HG03103 (cell line): ENCODE data around the gene AGK.

Source experiments
- ATAC-seq: cut with Tn5 transposase; IDR thresholded peaks from one replicate; pipeline ENCODE4 v1.9.1; 2021; ENCODE audit warnings: low read depth; ENCODE audit not compliant: unreplicated experiment

Gene AGK, protein sequence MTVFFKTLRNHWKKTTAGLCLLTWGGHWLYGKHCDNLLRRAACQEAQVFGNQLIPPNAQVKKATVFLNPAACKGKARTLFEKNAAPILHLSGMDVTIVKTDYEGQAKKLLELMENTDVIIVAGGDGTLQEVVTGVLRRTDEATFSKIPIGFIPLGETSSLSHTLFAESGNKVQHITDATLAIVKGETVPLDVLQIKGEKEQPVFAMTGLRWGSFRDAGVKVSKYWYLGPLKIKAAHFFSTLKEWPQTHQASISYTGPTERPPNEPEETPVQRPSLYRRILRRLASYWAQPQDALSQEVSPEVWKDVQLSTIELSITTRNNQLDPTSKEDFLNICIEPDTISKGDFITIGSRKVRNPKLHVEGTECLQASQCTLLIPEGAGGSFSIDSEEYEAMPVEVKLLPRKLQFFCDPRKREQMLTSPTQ

DNA sequence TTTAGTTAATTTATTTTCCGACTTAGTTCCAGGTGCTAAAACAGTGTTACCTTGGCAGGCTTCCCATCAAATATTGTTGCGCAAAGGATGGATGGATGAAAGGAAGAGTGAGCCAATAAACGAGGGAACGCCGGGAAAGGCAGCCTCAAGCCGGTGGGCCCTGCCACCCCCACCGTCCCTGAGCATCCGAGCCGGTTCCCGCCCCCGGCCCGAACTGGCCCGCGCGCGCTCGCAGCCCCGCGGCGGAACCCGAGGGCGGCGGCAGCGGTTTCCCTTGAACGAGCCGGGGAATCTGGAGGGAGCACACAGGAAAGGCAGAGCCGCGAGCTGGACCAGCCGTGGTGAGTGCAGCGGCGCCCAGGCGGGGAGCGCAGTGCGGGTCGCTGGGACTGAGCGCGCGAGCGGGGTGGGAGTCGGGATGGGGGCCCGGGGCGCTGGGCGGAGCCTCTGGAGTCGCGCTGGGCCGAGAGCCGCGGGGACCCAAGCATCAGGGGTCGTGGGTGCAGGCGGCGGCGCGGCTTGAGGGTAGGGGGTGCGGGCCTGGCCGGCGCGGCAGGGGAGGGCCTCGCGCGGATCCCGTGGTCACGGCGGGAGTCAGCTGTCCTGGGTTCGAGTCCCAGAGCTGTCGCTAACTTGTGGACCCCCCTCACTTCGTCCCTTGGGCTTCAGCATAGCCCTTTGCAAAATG is at the start of gene AGK:
AGK (plus strand) TSS at position 317 of the 688 bp plus-strand sequence. CDS start 4,057 bp downstream, outside the sequence.
- ATAC-seq = peak; percentile 77

DNA sequence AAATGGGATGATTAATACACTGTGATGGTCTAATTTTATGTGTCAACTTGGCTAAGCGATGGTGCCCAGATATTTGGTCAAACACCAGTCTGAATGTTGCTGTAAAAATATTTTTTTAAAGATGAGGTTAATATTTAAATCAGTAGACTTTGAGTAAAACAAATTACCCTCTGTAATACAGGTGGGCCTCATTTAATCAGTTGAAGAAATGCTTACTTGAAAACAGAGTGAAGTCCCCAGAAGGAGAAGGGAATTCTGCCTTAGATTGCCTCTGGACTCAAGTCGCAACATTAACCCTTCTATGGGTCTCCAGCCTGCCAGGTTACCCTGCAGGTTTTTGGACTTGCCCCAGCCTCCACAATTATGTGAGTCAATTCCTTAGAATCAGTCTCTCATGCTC is 49.8 kb upstream of the AGK start:
- no peak for ATAC-seq

DNA sequence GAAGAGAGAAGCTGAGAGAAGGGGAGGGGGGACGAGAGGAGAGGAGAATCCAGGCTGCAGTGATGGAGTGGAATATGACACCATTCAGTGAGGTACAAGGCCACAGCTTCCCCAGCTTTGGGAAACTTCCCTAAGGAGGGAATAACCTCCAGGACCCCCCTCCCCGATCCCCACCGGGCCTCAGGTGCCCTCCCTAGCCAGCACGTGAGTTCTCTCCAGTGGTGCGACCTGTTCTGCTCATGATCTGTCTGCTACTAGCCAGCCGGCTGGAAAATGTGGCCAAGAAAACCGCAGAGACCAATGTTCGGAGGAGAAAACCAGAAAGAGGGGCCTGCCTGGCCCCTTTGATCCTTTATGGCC is 39.9 kb upstream of the AGK start:
- no peak for ATAC-seq

DNA sequence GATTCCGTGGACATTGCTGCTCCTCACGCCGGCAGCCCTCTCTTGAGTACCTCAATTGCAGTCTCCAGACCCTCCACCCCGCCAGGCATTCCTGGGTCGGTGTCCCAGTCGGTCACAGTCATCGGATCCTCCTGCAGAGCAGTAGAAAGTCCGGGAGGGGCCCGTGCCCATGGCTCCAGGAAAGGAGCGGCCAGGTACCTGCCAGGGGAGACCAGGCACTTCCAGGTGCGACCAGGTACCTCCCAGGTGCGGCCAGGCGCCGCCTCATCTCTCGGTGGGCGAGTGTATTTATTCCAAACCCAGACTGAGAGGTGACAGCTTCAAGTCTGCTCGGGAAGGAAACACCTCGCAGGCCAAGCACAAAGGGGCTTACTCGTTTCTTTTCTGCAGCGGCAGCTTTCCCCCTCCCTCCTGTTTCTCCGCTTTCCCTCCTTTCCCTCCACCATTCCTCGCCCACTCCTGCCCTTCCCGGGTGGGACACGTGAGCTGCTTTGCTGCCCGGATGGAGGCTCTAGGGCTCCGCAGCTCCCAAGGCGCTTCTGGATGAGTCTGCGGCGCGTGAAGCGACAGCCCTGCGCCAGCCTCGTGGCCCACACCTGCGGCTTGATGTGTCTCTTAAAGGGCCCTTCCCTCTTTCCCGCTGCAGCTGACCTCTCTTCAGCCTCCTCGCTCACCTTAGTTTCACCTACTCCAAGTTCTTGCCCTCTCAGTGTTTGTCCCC is 39.4 kb upstream of the AGK start:
- no peak for ATAC-seq

DNA sequence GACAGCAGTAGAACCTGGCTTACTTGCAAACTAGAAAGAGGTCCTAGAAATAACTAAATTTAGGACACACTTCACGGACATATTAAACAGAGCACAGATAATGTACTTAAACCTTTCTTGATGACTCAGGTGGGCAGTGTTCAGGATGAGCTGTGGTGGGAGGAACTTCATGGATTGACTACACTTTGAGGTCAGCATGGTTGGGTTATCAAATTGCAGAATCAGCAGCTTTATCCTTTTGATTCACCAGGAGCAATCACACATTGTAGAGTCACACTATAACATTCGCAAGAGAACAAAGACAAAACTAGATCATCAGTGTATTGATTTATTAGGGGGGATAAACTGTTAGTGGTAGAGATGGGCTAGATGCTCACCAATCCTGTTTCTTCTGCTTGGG is 38.6 kb upstream of the AGK start:
- no peak for ATAC-seq

DNA sequence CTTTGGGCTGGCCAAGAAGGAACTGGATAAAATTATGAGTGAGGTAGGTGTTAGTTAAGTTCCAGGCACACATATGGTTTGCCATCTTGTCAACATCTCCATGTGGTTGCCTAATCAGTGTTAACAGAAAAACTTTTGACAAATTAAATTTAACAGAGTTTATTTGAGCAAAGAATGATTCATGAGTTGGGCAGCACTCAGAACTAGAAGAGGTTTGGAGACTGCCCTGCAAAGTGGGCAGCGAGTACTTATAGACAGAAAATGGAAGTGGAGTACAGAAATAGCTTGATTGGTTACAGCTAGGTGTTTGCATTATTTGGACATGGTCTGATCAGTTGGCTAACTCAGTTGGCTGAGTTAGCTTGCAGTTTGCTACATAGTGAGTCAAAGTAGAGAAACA is 37.5 kb upstream of the AGK start:
- no peak for ATAC-seq

DNA sequence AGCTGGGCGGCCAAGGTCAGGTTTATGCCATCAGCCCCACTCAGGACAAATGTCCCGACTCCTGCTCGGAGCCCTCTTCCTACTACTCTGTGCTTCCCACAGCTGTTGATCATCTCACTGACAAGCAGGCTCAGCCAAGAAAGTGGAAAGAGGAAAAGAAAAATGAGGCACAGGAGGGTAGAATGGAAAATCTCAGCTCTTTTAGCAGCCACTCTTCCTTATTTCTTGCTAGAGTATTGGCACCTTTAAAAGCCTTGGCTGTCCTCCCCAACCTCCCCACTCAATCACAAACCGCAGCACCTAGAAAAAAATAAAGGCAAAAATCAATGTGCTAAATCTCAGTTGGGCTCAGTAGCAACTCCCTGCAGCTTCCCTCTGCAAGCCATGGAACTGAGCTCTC is 35.3 kb upstream of the AGK start:
- no peak for ATAC-seq

DNA sequence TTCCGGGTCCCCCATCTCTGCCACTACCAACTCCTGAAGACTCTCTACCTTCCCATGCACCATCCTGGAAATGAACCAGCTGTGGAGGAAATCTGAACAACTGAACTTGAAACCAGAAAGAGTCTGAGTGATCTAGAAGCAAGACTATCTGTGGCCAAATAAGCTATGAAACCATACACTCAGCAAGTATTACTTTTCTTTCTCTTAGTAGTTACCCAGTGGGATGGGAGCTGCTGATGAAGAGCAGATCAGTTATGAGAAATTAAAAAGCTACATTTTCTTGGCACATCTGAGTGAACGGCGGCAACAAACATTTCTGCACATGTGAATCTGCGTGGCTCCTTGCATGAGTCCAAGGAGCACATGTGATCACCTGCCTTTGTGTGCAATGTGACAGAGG is 31.6 kb upstream of the AGK start:
- ATAC-seq = no peak

DNA sequence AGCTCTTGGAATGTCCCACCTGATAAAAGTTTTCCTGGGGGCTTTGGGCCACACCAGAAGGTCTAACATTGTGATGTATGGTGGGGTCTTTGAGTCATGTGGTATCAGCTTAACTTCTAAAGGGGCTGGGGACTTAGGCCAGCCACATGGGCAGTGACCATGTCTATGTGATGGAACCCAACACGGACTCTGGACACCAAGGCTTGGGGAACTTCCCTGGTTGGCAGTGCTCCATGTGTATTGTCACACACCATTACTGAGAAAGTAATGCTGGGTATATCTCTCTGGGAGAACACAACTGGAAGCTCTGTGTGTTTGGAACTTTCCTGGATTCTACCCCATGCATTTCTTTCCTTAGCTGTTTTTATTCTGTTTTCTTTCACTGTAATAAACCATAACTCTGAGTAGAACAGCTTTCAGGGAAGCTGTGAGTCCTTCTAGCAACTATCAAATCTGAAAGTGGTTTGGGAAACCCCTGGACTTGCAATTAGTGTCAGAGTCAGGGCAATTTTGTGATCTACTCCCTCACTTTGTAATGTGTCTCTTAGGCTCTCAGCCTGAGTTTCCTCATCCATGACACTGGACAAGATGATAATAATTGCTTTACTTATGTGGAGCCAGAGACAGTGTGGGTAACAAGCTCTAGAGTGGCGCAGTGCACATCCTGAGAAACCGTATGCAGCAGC is 28.4 kb upstream of the AGK start:
- ATAC-seq = no peak

DNA sequence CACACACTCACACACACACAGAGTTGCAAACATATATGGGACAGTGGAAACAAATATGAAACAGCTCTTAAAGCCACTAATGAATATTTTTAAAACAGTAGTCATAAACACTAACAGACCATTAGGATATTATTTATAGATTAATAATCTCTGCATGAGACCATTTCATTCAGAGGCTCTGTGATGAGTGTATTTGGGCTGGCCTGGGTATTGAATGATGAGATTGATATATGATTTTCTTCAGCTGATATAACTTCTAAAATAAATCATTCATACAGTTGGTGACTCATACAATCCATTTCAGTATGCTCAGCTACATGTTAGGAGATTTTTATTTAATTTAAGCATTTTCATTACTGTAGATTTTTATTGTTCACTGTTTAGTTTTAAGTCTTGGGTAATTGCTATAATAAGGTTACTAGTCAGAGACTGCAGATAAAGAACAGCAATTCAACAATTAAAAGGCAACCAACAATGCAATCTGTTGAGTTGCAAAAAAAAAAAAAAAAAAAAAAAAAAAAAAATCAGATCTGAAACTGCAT is 25.2 kb upstream of the AGK start:
- ATAC-seq = no peak

DNA sequence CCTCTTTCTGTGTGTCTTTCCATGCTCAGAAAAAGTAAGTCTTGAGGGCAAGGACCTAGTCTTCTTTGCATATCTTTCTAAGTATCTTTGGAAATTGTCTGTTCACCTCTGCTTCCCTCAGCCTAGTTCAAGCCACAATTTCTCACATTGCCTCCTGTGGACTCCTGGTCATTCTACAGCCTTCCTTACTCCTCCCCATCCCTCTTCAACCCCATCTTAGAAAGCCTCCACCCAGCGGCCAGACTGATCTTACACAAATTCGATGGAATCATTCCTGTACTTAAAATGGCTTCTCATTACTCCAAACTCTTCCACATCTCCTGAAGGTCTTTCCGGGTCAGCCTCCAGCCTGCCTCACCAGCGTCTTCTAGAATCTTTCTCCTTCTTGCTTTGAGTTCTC is 24.1 kb upstream of the AGK start:
- ATAC-seq = no peak

DNA sequence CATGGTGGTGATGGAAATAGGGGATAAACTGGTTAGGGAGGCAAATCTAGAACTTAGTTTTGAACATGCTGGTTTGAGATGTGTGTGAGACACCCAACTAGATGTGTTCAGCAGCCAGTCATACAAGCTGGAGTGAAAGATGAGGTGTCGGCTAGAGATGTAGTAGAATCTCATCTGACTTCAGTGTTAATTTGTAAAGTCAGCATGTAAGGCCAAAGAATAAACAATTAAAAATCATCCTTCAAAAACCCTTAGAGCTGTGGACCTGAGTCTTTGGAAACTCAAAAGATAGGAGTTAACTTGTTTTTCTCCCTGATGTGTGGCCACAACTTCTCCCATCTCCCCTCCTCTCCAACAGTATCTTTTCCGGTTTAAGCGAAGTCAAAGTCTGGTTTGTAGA is 22.8 kb upstream of the AGK start:
- ATAC-seq = no peak

DNA sequence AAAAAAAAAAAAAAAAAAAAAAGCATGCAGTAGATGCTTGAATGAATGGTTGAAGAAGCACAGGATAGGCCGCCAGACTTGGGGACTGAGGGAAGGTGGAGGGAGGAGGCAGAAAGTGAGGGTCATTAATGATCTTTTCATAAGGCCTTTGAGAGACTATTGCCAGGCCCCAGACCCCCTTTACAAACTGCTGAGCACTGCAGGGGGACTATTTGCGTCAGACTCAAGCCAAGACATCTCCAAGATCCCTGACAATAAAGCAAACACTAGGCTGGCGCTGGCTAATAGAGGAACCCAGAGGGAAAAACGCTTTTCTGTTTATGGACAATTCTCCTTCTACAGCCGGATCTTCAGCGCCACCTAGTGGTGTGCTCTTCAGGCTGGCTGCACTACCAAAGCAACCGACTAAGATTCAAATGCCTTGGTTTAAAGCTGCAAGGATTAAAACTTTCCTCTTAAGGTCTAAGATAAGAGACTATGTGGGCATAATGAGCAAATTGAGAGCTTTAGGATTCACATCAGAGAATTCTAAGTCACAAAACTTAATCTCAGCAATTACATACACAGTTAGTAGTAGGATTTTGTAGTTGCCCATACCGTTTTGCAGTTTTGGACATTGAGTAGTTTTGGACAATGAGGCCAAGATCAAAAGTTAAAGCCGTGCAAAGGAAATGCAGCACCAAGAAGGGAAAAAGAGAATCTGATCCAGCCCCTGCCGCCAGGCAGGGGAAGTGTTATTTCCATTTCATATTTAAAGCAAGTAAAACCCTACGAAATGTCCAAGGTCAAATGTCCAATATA is 17.9 kb upstream of the AGK start:
- no peak for ATAC-seq

DNA sequence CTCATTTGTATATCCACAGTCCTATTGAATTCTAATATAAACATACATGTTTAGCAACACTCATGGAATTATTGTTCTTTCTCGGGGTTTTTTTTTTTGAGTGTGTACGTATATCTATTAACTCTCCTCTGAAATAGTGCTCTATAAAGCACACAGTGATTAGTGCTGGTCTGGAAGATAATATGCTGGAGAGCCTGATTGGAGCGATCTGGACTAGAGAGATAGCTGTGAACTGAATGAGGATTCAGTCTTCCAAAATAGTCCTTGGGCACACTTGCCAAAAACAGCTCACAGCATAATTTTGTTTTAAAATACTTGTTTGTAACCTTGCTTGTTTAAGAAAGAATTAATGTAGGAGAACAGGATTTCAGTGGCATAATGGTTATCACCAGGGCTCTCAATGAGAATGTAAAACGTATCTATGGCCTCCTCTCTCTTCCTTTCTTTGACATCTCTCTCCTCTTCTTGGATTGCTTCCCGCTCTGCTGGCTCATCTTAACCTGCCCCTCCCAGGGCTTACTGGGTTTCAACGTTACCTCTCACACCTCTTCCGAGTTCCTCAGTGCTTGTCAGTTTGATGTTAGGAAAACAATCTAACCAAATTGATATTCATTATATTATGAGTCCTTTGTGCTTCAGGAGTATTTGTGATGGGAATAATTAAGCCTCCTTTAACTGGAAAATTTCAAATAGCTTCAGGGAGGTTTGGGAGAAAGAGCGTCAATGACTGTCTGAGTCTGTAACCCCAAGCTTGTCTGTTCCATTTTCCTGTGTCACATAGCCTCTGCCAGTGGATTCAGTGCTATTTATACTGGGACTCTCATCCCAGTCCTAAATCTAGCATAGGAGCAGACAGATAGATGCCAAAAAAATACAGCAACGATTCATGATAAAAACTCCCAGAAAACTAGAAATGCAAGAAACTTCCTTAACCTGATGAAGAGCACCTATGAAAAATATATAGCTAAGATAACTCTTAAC is 16.2 kb upstream of the AGK start:
- no peak for ATAC-seq

DNA sequence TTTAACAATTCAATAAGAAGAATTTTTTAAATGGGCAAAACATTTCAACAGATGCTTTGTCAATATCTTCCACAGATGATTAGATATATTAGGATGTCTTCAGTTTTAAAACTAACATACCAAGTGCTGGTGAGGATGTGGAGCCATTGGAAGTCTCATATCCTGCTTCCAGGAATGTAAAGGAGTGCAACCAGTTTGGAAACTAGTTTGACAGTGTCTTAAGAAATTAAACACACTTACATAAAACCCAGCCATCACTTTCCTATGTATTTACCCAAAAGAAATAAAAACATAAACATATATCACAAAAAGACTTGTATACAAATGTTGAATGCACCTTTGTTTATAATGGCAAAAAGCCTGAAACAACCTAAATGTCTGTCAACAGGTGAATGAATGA is 13.3 kb upstream of the AGK start:
- ATAC-seq = no peak

DNA sequence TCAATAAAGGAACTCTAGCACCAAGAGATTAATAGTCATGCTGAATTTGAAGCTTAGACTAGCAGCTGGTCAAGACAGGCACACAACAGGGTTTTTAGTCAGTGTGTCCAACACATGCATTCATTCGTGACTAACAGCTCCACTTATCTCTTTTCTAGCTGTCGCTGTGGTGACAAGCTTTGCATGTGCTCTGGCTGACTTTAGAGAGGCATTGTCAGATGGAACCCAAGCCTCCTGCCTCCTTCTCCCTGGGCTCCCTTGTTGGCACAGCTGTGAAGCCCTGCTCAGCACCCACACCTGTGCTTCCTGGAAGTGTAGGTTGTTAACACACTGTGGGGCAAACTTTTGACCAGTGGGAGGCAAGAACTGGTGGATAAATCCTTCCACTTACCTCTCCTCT is 9.8 kb upstream of the AGK start:
- no peak for ATAC-seq

DNA sequence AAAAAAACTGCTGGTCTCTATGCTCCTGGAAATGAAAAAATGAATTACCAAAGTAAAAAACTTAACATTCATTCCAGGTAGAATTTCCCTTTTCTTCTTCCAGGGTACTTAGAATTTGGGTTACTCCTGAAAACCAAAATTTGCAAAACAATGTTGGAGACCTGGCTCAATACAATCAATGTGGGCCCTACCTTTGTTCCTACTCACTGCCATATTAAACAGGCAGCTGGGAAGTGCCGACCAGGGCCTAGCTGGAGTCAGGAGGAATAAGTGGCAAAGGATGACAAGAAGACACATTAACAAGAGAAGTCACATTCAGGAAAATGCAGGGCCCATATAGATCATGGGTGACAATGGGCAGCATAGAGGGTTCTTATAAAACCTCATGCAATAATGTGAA is 6.4 kb upstream of the AGK start:
- no peak for ATAC-seq

DNA sequence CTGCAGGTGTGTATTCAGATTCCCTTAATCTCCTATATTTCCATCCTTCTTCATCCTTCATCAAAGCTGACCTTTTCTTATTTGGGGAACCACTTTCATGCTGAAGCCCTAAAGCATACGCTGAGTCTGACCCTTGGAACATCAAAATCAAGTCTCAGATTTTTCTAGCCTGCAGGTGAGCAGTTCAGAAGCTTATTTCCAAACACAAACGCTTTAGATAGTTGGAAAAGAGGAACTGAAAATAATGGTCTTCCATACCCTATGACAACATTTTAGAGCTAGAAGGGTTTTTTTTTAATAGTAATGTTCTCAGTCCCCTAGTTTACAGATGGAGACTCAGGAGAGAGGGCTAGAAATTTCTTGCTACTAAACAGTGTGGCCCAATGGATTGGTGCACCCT is 1.6 kb upstream of the AGK start:
- ATAC-seq = no peak
